Stimulated activated naive CD8-positive, alpha-beta T cell treated with anti-CD3 and anti-CD28 coated beads, Interleukin-15, amount 100 ng/mL, for 72 hours (primary cell): ENCODE measurements around the gene TTC6.

Experiments used
- ATAC-seq: fragments of 150-1000 bp; cut with Tn5 transposase; 2 replicates; pipeline ENCODE4 v1.10.0; 2021; ENCODE audit warnings: mild to moderate bottlenecking, moderate library complexity
- DNase-seq, 2 donors: peaks; one replicate each; pipeline ENCODE4 v3.0.0; 2021 to 2022
- H3K27ac Mint-ChIP-seq, 2 donors: one replicate each; pipeline ENCODE4 v1.8.0; 2022; ENCODE audit warnings: mild to moderate bottlenecking in 2 of 2, mixed read lengths in 2 of 2, moderate library complexity in 2 of 2
- H3K27me3 Mint-ChIP-seq: one replicate; pipeline ENCODE4 v1.8.0; 2022; ENCODE audit warnings: mixed read lengths
- H3K4me1 Mint-ChIP-seq: one replicate; pipeline ENCODE4 v1.8.0; 2022; ENCODE audit warnings: mild to moderate bottlenecking, mixed read lengths
- H3K4me3 Mint-ChIP-seq, 2 donors: one replicate each; pipeline ENCODE4 v1.8.0; 2022; ENCODE audit warnings: mild to moderate bottlenecking in 2 of 2, mixed read lengths in 2 of 2, moderate library complexity in 1 of 2
- H3K9me3 Mint-ChIP-seq, 2 donors: one replicate each; pipeline ENCODE4 v1.8.0; 2022; ENCODE audit warnings: mixed read lengths in 2 of 2

TTC6 gene

GRCh38 chr14:37591311-37591940 lies 4.0 kb upstream of the TTC6 start:
- ATAC-seq (no peak), DNase-seq (no peak)
- H3K4me1 Mint-ChIP-seq, result peaks cover 34% of the 10 kb centered on the region
- peaks cover 15 to 18% of the 10 kb centered on the region in 2 donors for H3K9me3 Mint-ChIP-seq
- peak overlapping the region in 1 of 2 donors; percentile 37 for H3K27ac Mint-ChIP-seq
- H3K27me3 Mint-ChIP-seq, result peaks cover 90% of the 10 kb centered on the region
- H3K4me3 Mint-ChIP-seq, result peak overlapping the region in 1 of 2 donors; percentile 49

DNA sequence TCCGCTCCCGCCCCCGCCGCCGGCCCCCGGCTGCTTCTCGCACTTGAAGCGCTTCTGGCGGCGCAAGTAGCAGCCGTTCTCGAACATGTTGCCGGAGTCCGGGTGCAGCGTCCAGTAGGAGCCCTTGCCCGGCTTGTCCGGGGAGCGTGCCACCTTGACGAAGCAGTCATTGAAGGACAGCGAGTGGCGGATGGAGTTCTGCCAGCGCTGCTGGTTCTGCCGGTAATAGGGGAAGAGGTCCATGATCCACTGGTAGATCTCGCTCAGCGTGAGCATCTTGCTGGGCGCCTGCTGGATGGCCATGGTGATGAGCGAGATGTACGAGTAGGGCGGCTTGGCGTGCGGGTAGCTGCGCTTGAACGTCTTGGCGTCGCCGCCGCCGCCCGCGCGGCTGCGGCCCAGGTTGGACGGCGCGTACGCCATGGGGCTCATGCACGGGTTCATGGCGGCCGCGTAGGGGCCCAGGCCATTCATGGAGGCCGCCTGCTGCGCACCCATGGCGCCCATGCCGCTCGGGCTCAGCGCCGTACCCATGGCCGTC lies 3.4 kb upstream of the TTC6 start:
- ATAC-seq (no peak), DNase-seq (no peak)
- Mint-ChIP-seq H3K9me3 (peaks cover 15 to 18% of the 10 kb centered on the region in 2 donors), H3K27ac (no peak overlapping the region), H3K4me1 (peaks cover 38% of the 10 kb centered on the region), H3K4me3 (no peak overlapping the region), H3K27me3 (peaks cover 93% of the 10 kb centered on the region)

GRCh38 chr14:37592482-37593408 lies 2.7 kb upstream of the TTC6 start:
- peaks cover 15 to 18% of the 10 kb centered on the region in 2 donors for H3K9me3 Mint-ChIP-seq
- DNase-seq (no peak), ATAC-seq (no peak)
- H3K4me3 Mint-ChIP-seq, result peak overlapping the region in 1 of 2 donors; percentile 15
- H3K4me1 Mint-ChIP-seq, result peaks cover 38% of the 10 kb centered on the region
- no peak overlapping the region for H3K27ac Mint-ChIP-seq
- peaks cover 93% of the 10 kb centered on the region for H3K27me3 Mint-ChIP-seq

- Mint-ChIP-seq H3K27ac (no peak overlapping the region), H3K9me3 (peaks cover 15 to 18% of the 10 kb centered on the region in 2 donors), H3K4me1 (peaks cover 46% of the 10 kb centered on the region), H3K27me3 (peaks cover 93% of the 10 kb centered on the region), H3K4me3 (peak overlapping the region; percentile 70 to 84)
- no peak for DNase-seq
- ATAC-seq, result no peak
Observed at GRCh38 chr14:37593511-37594237, 1.8 kb upstream of the TTC6 start.

GRCh38 chr14:37594238-37594970 lies 1.0 kb upstream of the TTC6 start:
- DNase-seq, result peak; percentile 50 to 64
- Mint-ChIP-seq H3K9me3 (peaks cover 15 to 22% of the 10 kb centered on the region in 2 donors), H3K27me3 (peaks cover 93% of the 10 kb centered on the region), H3K4me1 (peaks cover 54% of the 10 kb centered on the region), H3K4me3 (peak overlapping the region; percentile 81 to 84), H3K27ac (peak overlapping the region in 1 of 2 donors; percentile 42)
- ATAC-seq, result peak; percentile 1

- Mint-ChIP-seq H3K4me1 (peaks cover 61% of the 10 kb centered on the region), H3K9me3 (peaks cover 13 to 22% of the 10 kb centered on the region in 2 donors), H3K27ac (peak overlapping the region; percentile 89 to 93), H3K27me3 (peaks cover 98% of the 10 kb centered on the region), H3K4me3 (peak overlapping the region; percentile 74 to 87)
- peak; percentile 77 to 89 for DNase-seq
- ATAC-seq, result peak; percentile 95
Observed at GRCh38 chr14:37595809-37596621, 586 bp downstream of the TTC6 start.

DNA sequence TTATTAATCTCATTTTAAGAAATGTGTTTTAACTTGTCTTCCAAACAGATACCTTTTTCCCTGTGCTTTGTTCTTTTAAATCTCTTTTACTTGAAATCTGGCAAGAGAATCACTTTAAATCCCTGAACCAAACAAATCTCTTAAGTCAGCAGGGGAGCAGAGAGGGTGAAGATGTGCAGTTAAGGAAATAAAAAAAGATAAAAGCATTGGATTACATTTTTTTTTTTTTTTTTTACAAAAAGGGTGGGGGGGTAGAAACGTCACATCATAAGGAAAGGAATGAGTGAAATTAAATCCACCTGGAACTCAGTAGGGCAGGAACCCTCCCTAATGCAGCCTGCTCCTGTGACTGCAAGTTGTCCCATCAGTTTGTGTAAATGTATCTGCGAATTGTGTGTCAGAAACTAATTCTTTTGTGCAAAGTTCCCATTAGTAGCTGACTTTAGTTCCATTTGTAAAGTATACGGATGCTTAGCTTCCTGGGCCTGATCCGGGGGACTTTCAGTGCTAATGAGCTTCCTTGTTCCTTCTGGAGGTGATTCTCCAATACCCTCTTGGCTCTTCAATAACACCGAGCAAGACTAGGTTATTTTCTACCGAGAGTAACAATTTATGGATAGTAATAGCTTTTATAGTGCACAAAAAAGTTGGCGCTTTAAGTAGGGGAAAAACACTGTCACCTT lies 1.5 kb downstream of the TTC6 start:
- H3K4me1 Mint-ChIP-seq, result peaks cover 57% of the 10 kb centered on the region
- peaks cover 8 to 15% of the 10 kb centered on the region in 2 donors for H3K9me3 Mint-ChIP-seq
- ATAC-seq, result no peak
- peaks cover 98% of the 10 kb centered on the region for H3K27me3 Mint-ChIP-seq
- H3K4me3 Mint-ChIP-seq, result peak overlapping the region in 1 of 2 donors; percentile 87
- H3K27ac Mint-ChIP-seq, result no peak overlapping the region
- DNase-seq, result no peak

- Mint-ChIP-seq H3K4me1 (peaks cover 55% of the 10 kb centered on the region), H3K4me3 (no peak overlapping the region), H3K27me3 (peaks cover 97% of the 10 kb centered on the region), H3K27ac (no peak overlapping the region), H3K9me3 (peaks cover 6 to 11% of the 10 kb centered on the region in 2 donors)
- DNase-seq, result no peak
- no peak for ATAC-seq
Observed at GRCh38 chr14:37597538-37597913, 2.1 kb downstream of the TTC6 start.

DNA sequence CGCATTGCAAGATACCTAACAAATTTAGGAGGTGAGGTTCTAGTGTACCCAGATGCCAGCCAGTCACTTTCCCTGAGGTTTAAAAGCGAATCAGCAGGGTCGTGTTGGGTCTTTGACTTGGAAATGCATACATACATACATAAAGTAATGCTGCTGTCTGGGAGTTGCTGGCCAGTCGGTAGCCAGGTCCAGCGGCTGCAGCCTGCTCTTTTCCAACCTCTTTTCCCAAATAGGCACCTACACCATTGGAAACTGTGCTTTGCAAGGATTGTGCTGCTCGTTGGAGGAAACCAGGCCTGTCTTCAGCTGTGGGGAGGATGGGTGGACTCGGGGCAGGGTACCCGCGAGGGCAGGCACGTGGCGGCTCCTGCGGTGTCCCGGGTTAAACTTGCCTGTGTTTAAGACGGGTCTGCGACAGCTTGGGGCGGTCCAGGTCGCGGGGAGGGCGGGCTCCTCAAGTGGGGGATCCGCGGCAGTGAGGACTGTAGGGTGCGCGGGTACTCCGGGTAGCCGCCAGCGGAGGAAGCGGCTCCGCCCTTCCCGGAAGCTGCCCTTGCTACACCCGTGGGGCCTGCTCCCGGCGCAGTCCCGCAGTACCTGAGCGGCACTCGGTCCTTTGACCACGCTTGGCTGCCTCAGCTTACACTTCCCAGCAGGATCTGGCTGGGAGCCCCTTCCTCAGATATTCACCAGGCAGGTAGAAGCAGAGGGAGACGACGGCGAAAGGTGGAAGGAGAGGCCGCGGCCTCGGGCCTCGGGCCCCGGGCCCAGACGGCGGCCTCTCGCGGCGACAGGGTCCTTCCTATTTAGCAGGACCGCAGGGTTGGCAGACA lies 2.7 kb downstream of the TTC6 start:
- peaks cover 49% of the 10 kb centered on the region for H3K4me1 Mint-ChIP-seq
- peak overlapping the region in 1 of 2 donors; percentile 48 for H3K4me3 Mint-ChIP-seq
- ATAC-seq (no peak), DNase-seq (no peak)
- peaks cover 97% of the 10 kb centered on the region for H3K27me3 Mint-ChIP-seq
- H3K9me3 Mint-ChIP-seq, result peaks cover 9 to 14% of the 10 kb centered on the region in 2 donors
- H3K27ac Mint-ChIP-seq, result no peak overlapping the region

GRCh38 chr14:37598747-37599506 lies 3.5 kb downstream of the TTC6 start:
- Mint-ChIP-seq H3K9me3 (peaks cover 9 to 22% of the 10 kb centered on the region in 2 donors), H3K27me3 (peaks cover 97% of the 10 kb centered on the region), H3K27ac (peak overlapping the region in 1 of 2 donors; percentile 59), H3K4me1 (peaks cover 49% of the 10 kb centered on the region), H3K4me3 (peak overlapping the region; percentile 32 to 71)
- ATAC-seq, result no peak
- no peak for DNase-seq

- peaks cover 42% of the 10 kb centered on the region for H3K4me1 Mint-ChIP-seq
- DNase-seq, result no peak
- no peak overlapping the region for H3K27ac Mint-ChIP-seq
- peaks cover 9 to 26% of the 10 kb centered on the region in 2 donors for H3K9me3 Mint-ChIP-seq
- ATAC-seq, result no peak
- peaks cover 97% of the 10 kb centered on the region for H3K27me3 Mint-ChIP-seq
- H3K4me3 Mint-ChIP-seq, result peak overlapping the region; percentile 31 to 71
Observed at GRCh38 chr14:37599507-37600368, 4.3 kb downstream of the TTC6 start.
